ENCODE data around the gene SLC17A8.

- TF ChIP-seq CTCF (IDR thresholded peaks at IDR 0.05) (no peak), ZFX (IDR thresholded peaks at IDR 0.05; ENCODE audit: borderline replicate concordance) (no peak)
Observed at GRCh38 chr12:100360450-100360849, 3.6 kb downstream of the SLC17A8 start.
